A673 (cell line): Measurements from ENCODE around the gene KRTAP10-4. TPM values are rescaled to one million over a fixed set of nuclear protein-coding genes. Genes with fewer than 3 reads are reported as not detected.

Experiments
- BruUV-seq: library from RNA; stranded (reverse); fragments of 400-500 nt; replicated peaks from 2 replicates; lab custom pipeline; 2021; lab: Mats Ljungman, UMichigan
- CTCF ChIA-PET: fragments of 300-600 bp; sonication (Branson Sonifier 250); formaldehyde crosslinking; loops from one replicate; lab custom pipeline; 2022; ENCODE audit warnings: antibody characterized with exemption; lab: Charles Lee
- POLR2A ChIA-PET: fragments of 300-600 bp; sonication (Branson Sonifier 250); formaldehyde crosslinking; loops from one replicate; lab custom pipeline; 2022; ENCODE audit warnings: antibody characterized with exemption; ENCODE audit not compliant: low non-redundant PET; lab: Charles Lee
- DNase-seq: peaks from one replicate; pipeline ENCODE4 v3.0.0-alpha.2; 2015; ENCODE audit warnings: low spot score
- H3K27ac ChIP-seq: fragments of 200-600 bp; sonication (generic); 2 replicates; pipeline ENCODE4 v1.5.1; 2016; ENCODE audit warnings: mixed run types, low read depth, mild to moderate bottlenecking, mixed read lengths, antibody characterized with exemption, low read length; ENCODE audit not compliant: poor library complexity, severe bottlenecking
- H3K27me3 ChIP-seq: fragments of 200-600 bp; sonication (generic); replicated peaks from 2 replicates; pipeline ENCODE4 v1.6.1; 2017; ENCODE audit warnings: mixed run types, low read depth, mild to moderate bottlenecking, mixed read lengths, antibody characterized with exemption, low read length; ENCODE audit not compliant: insufficient read depth, poor library complexity
- H3K36me3 ChIP-seq: fragments of 200-600 bp; sonication (generic); 2 replicates; pipeline ENCODE4 v1.6.1; 2016; ENCODE audit warnings: mixed run types, mild to moderate bottlenecking, mixed read lengths, antibody characterized with exemption, low read length; ENCODE audit not compliant: insufficient read depth, poor library complexity, severe bottlenecking
- H3K4me1 ChIP-seq: fragments of 200-600 bp; sonication (generic); 2 replicates; pipeline ENCODE4 v1.6.1; 2017; ENCODE audit warnings: mixed run types, mild to moderate bottlenecking, mixed read lengths, antibody characterized with exemption, low read length; ENCODE audit not compliant: insufficient read depth, poor library complexity, severe bottlenecking
- H3K4me3 ChIP-seq: fragments of 200-600 bp; sonication (generic); 2 replicates; pipeline ENCODE4 v1.5.1; 2016; ENCODE audit warnings: low read depth, mixed run types, mild to moderate bottlenecking, mixed read lengths, low read length; ENCODE audit not compliant: poor library complexity, severe bottlenecking
- H3K9me3 ChIP-seq: fragments of 200-600 bp; sonication (generic); 2 replicates; pipeline ENCODE4 v1.6.1; 2016; ENCODE audit warnings: mixed run types, low read depth, mild to moderate bottlenecking, mixed read lengths, antibody characterized with exemption, low read length; ENCODE audit not compliant: poor library complexity, severe bottlenecking
- EZH2 ChIP-seq: fragments of 200-600 bp; sonication (generic); IDR thresholded peaks from 2 replicates; pipeline ENCODE4 v1.6.1; 2017; ENCODE audit warnings: borderline replicate concordance, low read depth, mild to moderate bottlenecking, mixed read lengths, antibody characterized with exemption, low read length; ENCODE audit not compliant: poor library complexity, severe bottlenecking
- intact Hi-C: fragments of 100-400 bp; cut with micrococcal nuclease; formaldehyde crosslinking; loops from one replicate; pipeline ENCODE4 v1.10.0; 2022; ENCODE audit not compliant: unreplicated experiment
- total RNA-seq: library from RNA; stranded (reverse); gene quantifications from 2 replicates; pipeline ENCODE4 v1.2.3, GENCODE V29; 2021
- TF ChIP-seq, protein P1 (sequence below): fragments of 300-800, 200-600 bp; sonication (generic); conservative IDR thresholded peaks from 2 replicates; pipeline ENCODE4 v1.5.1; 2017; ENCODE audit warnings: low read depth, mild to moderate bottlenecking, antibody characterized with exemption, low read length, moderate library complexity, mixed read lengths

KRTAP10-4 gene
- total RNA-seq, 1 experiment from 2014 or later, result not detected

DNA sequence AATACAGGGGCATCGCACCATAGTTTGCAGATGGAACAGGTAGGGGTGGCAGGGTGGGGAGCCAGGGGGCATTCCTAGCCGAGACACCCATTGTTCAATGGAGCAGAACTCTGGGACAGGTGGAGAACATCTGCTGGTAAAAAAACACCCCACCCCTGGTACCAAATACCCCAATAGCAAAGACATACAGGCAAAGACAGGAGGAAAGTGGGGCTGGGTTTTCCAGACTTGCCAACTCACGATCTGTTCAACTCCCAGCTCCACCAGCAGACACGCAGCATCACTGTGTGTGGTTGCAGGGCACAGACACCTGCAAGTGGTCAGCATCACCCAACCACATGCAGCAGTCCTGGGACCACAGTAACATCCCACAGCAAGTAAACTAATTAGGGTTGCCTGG, 38.0 kb downstream of the KRTAP10-4 start:
- Histone ChIP-seq H3K27ac (no peak overlapping the region), H3K4me3 (no peak overlapping the region), H3K9me3 (peaks cover 25% of the 10 kb centered on the region), H3K36me3 (no peaks in the 10 kb centered on the region), H3K4me1 (no peaks in the 10 kb centered on the region), H3K27me3 (no peaks in the 10 kb centered on the region)
- intact Hi-C loops, result no loop called here
- ChIA-PET POLR2A (no interaction called here), CTCF (no interaction called here)
- TF ChIP-seq EZH2, result no peak
- TF ChIP-seq, protein P1, sequence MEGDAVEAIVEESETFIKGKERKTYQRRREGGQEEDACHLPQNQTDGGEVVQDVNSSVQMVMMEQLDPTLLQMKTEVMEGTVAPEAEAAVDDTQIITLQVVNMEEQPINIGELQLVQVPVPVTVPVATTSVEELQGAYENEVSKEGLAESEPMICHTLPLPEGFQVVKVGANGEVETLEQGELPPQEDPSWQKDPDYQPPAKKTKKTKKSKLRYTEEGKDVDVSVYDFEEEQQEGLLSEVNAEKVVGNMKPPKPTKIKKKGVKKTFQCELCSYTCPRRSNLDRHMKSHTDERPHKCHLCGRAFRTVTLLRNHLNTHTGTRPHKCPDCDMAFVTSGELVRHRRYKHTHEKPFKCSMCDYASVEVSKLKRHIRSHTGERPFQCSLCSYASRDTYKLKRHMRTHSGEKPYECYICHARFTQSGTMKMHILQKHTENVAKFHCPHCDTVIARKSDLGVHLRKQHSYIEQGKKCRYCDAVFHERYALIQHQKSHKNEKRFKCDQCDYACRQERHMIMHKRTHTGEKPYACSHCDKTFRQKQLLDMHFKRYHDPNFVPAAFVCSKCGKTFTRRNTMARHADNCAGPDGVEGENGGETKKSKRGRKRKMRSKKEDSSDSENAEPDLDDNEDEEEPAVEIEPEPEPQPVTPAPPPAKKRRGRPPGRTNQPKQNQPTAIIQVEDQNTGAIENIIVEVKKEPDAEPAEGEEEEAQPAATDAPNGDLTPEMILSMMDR, result no peak
- no TSS peak for BruUV-seq
- no peak for DNase-seq

DNA sequence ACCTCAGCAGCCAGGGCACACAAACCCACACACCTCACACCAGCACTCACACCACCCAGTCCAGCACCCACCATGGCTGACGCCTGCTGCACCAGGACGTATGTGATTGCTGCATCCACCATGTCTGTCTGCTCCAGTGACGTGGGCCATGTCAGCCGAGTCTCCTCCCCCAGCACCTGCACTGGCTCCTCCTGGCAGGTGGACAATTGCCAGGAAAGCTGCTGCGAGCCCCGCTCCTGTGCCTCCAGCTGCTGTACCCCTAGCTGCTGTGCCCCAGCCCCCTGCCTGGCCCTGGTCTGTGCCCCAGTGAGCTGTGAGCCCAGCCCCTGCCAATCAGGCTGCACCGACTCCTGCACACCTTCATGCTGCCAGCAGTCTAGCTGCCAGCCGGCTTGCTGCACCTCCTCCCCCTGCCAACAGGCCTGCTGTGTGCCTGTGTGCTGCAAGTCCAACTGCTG, 38.5 kb downstream of the KRTAP10-4 start, which contains the start of gene KRTAP10-8:
Gene KRTAP10-8, plus strand, starts transcription at position 51 of the 458 bp plus-strand sequence. Its CDS starts 22 bp downstream, at position 73.
- ChIA-PET POLR2A (no interaction called here), CTCF (no interaction called here)
- no TSS peak for BruUV-seq
- Histone ChIP-seq H3K4me1 (no peaks in the 10 kb centered on the region), H3K27ac (no peak within 1 kb of the TSS), H3K27me3 (no peaks in the 10 kb centered on the region), H3K36me3 (no peaks in the 10 kb centered on the region), H3K4me3 (no peak within 1 kb of the TSS), H3K9me3 (peaks cover 25% of the 10 kb centered on the region)
- TF ChIP-seq EZH2, result no peak
- intact Hi-C loops, result no loop called here
- DNase-seq, result no peak

DNA sequence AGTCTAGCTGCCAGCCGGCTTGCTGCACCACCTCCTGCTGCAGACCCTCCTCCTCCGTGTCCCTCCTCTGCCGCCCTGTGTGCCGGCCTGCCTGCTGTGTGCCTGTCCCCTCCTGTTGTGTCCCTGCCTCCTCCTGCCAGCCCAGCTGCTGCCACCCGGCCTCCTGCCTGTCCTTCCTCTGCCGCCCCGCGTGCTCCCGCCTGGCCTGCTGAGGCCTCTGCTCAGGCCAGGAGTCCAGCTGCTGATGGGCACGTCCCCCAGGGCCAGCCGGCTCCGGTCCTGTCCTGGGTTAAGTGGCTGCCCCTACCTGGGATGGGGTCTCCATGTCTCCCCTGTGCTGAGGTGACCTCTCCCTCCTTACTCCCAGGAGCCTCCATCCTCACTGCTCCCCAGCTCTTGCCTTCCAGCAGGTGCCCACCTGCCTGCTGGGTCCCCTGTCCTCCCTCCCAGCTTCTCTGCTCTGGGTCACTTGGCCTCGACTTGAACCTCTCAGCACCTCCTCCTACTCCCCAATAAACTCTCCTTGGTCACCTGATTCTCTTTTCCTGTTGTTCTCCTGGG, 39.2 kb downstream of the KRTAP10-4 start:
- no peak for DNase-seq
- Histone ChIP-seq H3K4me1 (no peaks in the 10 kb centered on the region), H3K4me3 (no peak overlapping the region), H3K36me3 (no peaks in the 10 kb centered on the region), H3K9me3 (peaks cover 25% of the 10 kb centered on the region), H3K27ac (no peak overlapping the region), H3K27me3 (no peaks in the 10 kb centered on the region)
- BruUV-seq, result no TSS peak
- intact Hi-C loops, result no loop called here
- TF ChIP-seq, protein P1, result no peak
- no peak for TF ChIP-seq EZH2
- POLR2A ChIA-PET, result no interaction called here
- CTCF ChIA-PET, result no interaction called here
